ENCODE measurements around the gene ADRA2C. TPM values are rescaled to one million over a fixed set of nuclear protein-coding genes. Genes with fewer than 3 reads are reported as not detected.

ADRA2C gene
- total and polyA plus RNA-seq, 10 donors = 9.4 to 42.1 (median 29.1) TPM

GRCh38 chr4:3767570-3768288 is 1.5 kb downstream of the ADRA2C start:
- DNase-seq = no peak
- peaks cover 0 to 38% (median 18%) of the 10 kb centered on the region in 6 donors for H3K4me1 ChIP-seq
- intact Hi-C loops (cut with DNase I; ENCODE audit: low total_unique reads) = no loop called here
- H3K9me3 ChIP-seq = no peaks in the 10 kb centered on the region
- TF ChIP-seq CTCF (IDR thresholded peaks at IDR 0.05 in 8 of 11, conservative IDR thresholded peaks at IDR 0.05 in 3 of 11) = peak in 3 of 11 experiments; percentile 4 to 21 (median 9)
- TF ChIP-seq POLR2A (IDR thresholded peaks at IDR 0.05) = no peak
- TF ChIP-seq POLR2AphosphoS5 (IDR thresholded peaks at IDR 0.05) = no peak
- WGBS, 5 donors = 13 to 48% (median 18%) methylated on average over 27 to 58 of the region's 58 CpGs
- peak overlapping the region in 4 of 8 donors; percentile 9 to 59 (median 18) for H3K4me3 ChIP-seq
- peaks cover 0 to 95% (median 38%) of the 10 kb centered on the region in 7 donors for H3K27me3 ChIP-seq (replicated peaks in 1 of 7)
- H3K36me3 ChIP-seq = no peaks in the 10 kb centered on the region
- H3K27ac ChIP-seq = no peak overlapping the region

- Histone ChIP-seq H3K4me3 (no peak overlapping the region), H3K4me1 (peaks cover 0 to 30% (median 15%) of the 10 kb centered on the region in 6 donors), H3K36me3 (no peaks in the 10 kb centered on the region), H3K27me3 (replicated peaks in 1 of 7) (peaks cover 0 to 88% (median 35%) of the 10 kb centered on the region in 7 donors), H3K9me3 (no peaks in the 10 kb centered on the region), H3K27ac (no peak overlapping the region)
- intact Hi-C loops (cut with DNase I; ENCODE audit: low total_unique reads) = no loop called here
- no peak for DNase-seq
- WGBS, 5 donors = 46 to 60% (median 55%) methylated on average over 10 to 14 of the region's 14 CpGs
- no peak for TF ChIP-seq POLR2A (IDR thresholded peaks at IDR 0.05)
- peak in 1 of 3 donors; percentile 14 for TF ChIP-seq POLR2AphosphoS5 (IDR thresholded peaks at IDR 0.05)
These were observed 2.9 kb downstream of the ADRA2C start for GRCh38 chr4:3768842-3769641.

GRCh38 chr4:3769642-3770184 is 3.5 kb downstream of the ADRA2C start:
- no peaks in the 10 kb centered on the region for H3K36me3 ChIP-seq
- TF ChIP-seq POLR2AphosphoS5 (IDR thresholded peaks at IDR 0.05) = no peak
- TF ChIP-seq POLR2A (IDR thresholded peaks at IDR 0.05) = no peak
- no peak for TF ChIP-seq CTCF (IDR thresholded peaks at IDR 0.05 in 8 of 11, conservative IDR thresholded peaks at IDR 0.05 in 3 of 11)
- H3K9me3 ChIP-seq = no peaks in the 10 kb centered on the region
- DNase-seq = no peak
- intact Hi-C loops (cut with DNase I; ENCODE audit: low total_unique reads) = no loop called here
- peaks cover 0 to 26% (median 13%) of the 10 kb centered on the region in 6 donors for H3K4me1 ChIP-seq
- H3K4me3 ChIP-seq = no peak overlapping the region
- 73 to 96% (median 78%) methylated on average over 6 to 9 of the region's 9 CpGs for WGBS, 5 donors
- H3K27me3 ChIP-seq (replicated peaks in 1 of 7) = peaks cover 0 to 81% (median 28%) of the 10 kb centered on the region in 7 donors
- H3K27ac ChIP-seq = no peak overlapping the region

- Histone ChIP-seq H3K27me3 (replicated peaks in 1 of 7) (peaks cover 0 to 76% (median 21%) of the 10 kb centered on the region in 7 donors), H3K9me3 (no peaks in the 10 kb centered on the region), H3K27ac (no peak overlapping the region), H3K4me1 (peaks cover 0 to 19% (median 6%) of the 10 kb centered on the region in 6 donors), H3K36me3 (no peaks in the 10 kb centered on the region), H3K4me3 (no peak overlapping the region)
- WGBS, 5 donors = 55 to 70% (median 59%) methylated on average over 13 of the region's 13 CpGs
- no peak for TF ChIP-seq CTCF (IDR thresholded peaks at IDR 0.05 in 8 of 11, conservative IDR thresholded peaks at IDR 0.05 in 3 of 11)
- TF ChIP-seq POLR2AphosphoS5 (IDR thresholded peaks at IDR 0.05) = peak in 1 of 3 donors; percentile 11
- intact Hi-C loops (cut with DNase I; ENCODE audit: low total_unique reads) = no loop called here
- no peak for DNase-seq
These were observed 4.4 kb downstream of the ADRA2C start for GRCh38 chr4:3770323-3771163.

Data from spleen (tissue), 11 donors.